ENCODE measurements around the gene SP7. TPM values are rescaled to one million over a fixed set of nuclear protein-coding genes. Genes with fewer than 3 reads are reported as not detected.
A peak's percentile ranks its signal among the peaks of the same experiment; 100 is the strongest.

Gene SP7
- total and polyA plus RNA-seq, 10 of the 15 experiments (the other 5 are each of a cell fraction or from before 2014, with no cell fraction given): 0.05 to 0.11 TPM; not detected in 8

DNA sequence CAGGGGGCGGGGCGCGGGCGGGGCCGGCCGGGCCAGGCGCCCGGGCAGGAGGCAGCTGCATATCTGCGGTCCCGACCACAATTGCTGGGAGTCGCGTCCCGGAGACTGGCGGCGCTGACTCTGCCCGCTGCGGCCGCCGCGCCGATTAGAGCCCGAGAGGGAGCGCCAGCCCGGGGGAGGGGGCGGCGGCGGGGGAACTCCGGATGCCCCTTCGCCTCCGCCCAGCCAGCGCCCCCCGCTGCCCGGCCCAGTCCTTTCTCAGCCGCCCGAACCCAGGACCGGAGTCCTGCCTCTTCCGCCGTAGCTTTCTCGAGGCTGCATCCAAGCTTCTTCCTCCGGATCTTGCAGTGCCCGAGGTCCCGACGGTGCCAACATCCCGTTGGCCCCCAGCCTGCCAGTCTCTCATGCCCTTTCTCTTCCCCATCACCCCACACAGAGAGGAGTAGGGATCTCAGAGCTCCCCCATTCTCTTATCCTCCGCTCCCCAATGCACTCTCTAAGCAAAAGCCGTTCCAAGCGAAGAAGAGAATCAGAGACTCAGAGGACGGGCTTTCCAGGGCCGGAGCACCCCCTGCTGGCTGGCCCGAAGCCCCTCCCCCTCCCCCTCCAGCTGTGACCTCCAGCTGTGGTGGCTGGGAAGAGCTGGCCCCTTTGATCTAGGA lies 8.8 kb upstream of the SP7 start (continued):
- TF ChIP-seq ZZZ3 (IDR thresholded peaks at IDR 0.05; ENCODE audit: control insufficient read depth, insufficient read length, low read depth) (no peak), ZNF207 (IDR thresholded peaks at IDR 0.05; ENCODE audit: borderline replicate concordance) (no peak), SRF (IDR thresholded peaks at IDR 0.05; ENCODE audit: low read depth in 2 of 2, low read length in 2 of 2) (no peak), EGR1 (IDR thresholded peaks at IDR 0.05; ENCODE audit: borderline replicate concordance in 1 of 2, low read depth in 2 of 2, low read length in 2 of 2) (no peak), ATF7 (IDR thresholded peaks at IDR 0.05; ENCODE audit: low read depth) (no peak), JUND (IDR thresholded peaks at IDR 0.05; ENCODE audit: low read depth, low read length) (no peak), PAX5 (IDR thresholded peaks at IDR 0.05; ENCODE audit: borderline replicate concordance, low read depth, low read length) (0 out of 2 replicates have a peak, but pooled peaks have one; percentile 38), PML (IDR thresholded peaks at IDR 0.05; ENCODE audit: low read length) (no peak), TAF1 (IDR thresholded peaks at IDR 0.05; ENCODE audit: borderline replicate concordance, low read depth, low read length) (no peak), TBL1XR1 (IDR thresholded peaks at IDR 0.05; ENCODE audit: low read depth, low read length) (peak; percentile 49; the same call in 1 of the 2 replicates), TCF7 (IDR thresholded peaks at IDR 0.05; ENCODE audit: borderline replicate concordance) (no peak), RAD51 (IDR thresholded peaks at IDR 0.05) (no peak), RAD21 (IDR thresholded peaks at IDR 0.05; ENCODE audit: insufficient read depth, low read depth, low read length) (peak; percentile 81), CBX3 (IDR thresholded peaks at IDR 0.05; ENCODE audit: borderline replicate concordance, low read depth) (no peak), ZNF274 (IDR thresholded peaks at IDR 0.05; ENCODE audit: insufficient read depth, insufficient read length) (no peak), GABPA (IDR thresholded peaks at IDR 0.05; ENCODE audit: low read depth) (no peak), BMI1 (IDR thresholded peaks at IDR 0.05; ENCODE audit: borderline replicate concordance) (no peak)
- TF ChIP-seq, protein P1, sequence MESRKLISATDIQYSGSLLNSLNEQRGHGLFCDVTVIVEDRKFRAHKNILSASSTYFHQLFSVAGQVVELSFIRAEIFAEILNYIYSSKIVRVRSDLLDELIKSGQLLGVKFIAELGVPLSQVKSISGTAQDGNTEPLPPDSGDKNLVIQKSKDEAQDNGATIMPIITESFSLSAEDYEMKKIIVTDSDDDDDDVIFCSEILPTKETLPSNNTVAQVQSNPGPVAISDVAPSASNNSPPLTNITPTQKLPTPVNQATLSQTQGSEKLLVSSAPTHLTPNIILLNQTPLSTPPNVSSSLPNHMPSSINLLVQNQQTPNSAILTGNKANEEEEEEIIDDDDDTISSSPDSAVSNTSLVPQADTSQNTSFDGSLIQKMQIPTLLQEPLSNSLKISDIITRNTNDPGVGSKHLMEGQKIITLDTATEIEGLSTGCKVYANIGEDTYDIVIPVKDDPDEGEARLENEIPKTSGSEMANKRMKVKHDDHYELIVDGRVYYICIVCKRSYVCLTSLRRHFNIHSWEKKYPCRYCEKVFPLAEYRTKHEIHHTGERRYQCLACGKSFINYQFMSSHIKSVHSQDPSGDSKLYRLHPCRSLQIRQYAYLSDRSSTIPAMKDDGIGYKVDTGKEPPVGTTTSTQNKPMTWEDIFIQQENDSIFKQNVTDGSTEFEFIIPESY (IDR thresholded peaks at IDR 0.05): no peak
- TF ChIP-seq, protein P2, sequence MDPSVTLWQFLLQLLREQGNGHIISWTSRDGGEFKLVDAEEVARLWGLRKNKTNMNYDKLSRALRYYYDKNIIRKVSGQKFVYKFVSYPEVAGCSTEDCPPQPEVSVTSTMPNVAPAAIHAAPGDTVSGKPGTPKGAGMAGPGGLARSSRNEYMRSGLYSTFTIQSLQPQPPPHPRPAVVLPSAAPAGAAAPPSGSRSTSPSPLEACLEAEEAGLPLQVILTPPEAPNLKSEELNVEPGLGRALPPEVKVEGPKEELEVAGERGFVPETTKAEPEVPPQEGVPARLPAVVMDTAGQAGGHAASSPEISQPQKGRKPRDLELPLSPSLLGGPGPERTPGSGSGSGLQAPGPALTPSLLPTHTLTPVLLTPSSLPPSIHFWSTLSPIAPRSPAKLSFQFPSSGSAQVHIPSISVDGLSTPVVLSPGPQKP (IDR thresholded peaks at IDR 0.05; ENCODE audit: low read depth, low read length): no peak
- TF ChIP-seq, protein P3, sequence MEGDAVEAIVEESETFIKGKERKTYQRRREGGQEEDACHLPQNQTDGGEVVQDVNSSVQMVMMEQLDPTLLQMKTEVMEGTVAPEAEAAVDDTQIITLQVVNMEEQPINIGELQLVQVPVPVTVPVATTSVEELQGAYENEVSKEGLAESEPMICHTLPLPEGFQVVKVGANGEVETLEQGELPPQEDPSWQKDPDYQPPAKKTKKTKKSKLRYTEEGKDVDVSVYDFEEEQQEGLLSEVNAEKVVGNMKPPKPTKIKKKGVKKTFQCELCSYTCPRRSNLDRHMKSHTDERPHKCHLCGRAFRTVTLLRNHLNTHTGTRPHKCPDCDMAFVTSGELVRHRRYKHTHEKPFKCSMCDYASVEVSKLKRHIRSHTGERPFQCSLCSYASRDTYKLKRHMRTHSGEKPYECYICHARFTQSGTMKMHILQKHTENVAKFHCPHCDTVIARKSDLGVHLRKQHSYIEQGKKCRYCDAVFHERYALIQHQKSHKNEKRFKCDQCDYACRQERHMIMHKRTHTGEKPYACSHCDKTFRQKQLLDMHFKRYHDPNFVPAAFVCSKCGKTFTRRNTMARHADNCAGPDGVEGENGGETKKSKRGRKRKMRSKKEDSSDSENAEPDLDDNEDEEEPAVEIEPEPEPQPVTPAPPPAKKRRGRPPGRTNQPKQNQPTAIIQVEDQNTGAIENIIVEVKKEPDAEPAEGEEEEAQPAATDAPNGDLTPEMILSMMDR (IDR thresholded peaks at IDR 0.05 in 2 of 3, conservative IDR thresholded peaks at IDR 0.05 in 1 of 3; ENCODE audit: control insufficient read depth in 2 of 3, extremely low read depth in 1 of 3, insufficient read depth in 1 of 3, low read depth in 3 of 3, low read length in 3 of 3): peak; percentile 68 to 90 (median 87)
- TF ChIP-seq, protein P4, sequence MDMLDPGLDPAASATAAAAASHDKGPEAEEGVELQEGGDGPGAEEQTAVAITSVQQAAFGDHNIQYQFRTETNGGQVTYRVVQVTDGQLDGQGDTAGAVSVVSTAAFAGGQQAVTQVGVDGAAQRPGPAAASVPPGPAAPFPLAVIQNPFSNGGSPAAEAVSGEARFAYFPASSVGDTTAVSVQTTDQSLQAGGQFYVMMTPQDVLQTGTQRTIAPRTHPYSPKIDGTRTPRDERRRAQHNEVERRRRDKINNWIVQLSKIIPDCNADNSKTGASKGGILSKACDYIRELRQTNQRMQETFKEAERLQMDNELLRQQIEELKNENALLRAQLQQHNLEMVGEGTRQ (IDR thresholded peaks at IDR 0.05; ENCODE audit: borderline replicate concordance, low read depth, low read length): no peak
- TF ChIP-seq, protein P5, sequence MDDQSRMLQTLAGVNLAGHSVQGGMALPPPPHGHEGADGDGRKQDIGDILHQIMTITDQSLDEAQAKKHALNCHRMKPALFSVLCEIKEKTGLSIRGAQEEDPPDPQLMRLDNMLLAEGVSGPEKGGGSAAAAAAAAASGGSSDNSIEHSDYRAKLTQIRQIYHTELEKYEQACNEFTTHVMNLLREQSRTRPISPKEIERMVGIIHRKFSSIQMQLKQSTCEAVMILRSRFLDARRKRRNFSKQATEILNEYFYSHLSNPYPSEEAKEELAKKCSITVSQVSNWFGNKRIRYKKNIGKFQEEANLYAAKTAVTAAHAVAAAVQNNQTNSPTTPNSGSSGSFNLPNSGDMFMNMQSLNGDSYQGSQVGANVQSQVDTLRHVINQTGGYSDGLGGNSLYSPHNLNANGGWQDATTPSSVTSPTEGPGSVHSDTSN (IDR thresholded peaks at IDR 0.05; ENCODE audit: insufficient replicate concordance, low read depth, low read length): peak; percentile 3
- TF ChIP-seq, protein P6, sequence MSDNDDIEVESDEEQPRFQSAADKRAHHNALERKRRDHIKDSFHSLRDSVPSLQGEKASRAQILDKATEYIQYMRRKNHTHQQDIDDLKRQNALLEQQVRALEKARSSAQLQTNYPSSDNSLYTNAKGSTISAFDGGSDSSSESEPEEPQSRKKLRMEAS (IDR thresholded peaks at IDR 0.05; ENCODE audit: low read depth, low read length): no peak
